Raji (cell line): ENCODE measurements around the gene GFOD2.

Experiments used
- POLR2A ChIP-seq: IDR thresholded peaks from 2 replicates; pipeline ENCODE4 v1.6.1; 2011; ENCODE audit warnings: low read depth, low read length, control low read depth; ENCODE audit not compliant: insufficient read depth

GFOD2 gene

DNA sequence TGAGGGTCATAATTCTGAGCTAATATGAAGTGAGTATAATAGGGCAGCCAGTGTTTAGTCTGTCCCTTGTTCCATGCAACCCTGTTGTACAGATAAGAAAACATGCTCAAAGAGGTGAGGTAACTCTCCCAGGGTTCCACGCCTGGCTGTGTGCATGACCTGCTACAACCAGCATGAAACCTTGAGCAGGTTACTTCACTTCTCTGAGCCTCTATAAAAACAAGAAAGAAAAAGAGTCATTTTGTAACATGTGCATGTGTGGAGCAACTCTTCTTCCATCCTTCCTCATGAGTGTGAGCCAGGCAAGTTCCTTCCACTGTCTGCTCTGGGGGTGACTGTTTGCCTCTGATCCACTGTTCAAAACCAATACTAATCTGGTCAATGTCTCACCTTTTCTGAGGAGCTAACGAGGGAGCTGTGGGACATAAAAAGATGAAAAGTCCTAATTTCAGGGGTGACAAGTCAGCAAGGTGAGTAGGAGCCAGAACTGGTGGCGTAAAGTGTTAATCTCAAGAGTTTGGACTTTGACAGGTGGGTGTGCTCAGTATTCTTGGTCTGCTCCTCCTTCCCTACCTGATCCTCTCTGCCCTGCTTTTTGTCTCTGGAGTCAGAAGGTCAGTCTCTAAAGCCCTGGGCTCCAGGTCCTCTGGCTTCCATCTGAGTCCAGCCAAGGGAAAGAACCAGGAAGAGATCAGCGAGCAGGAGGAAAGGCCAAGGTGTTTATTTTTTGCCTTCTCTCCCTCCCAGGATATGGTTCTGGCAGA is 21.5 kb downstream of the GFOD2 start:
- no peak for TF ChIP-seq POLR2A

DNA sequence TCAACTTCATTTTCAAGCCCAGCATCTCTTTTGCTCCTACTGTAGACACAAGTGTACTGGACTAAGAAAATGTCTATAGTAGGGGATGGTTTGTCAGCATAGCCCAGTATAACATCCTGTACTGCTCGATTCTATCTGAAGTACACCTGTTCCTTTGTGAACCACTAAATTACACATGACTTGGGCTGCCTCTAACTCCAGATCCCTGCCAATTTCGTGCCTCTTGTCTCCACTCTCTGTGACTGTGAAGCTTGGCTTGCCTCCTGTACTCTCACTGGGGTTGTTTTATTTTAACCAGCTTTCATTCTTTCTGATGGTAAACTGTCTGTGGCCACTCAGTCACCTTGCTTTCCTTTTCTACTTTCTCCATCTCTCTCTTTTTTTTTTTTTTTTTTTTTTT is 24.5 kb downstream of the GFOD2 start:
- TF ChIP-seq POLR2A, result no peak

DNA sequence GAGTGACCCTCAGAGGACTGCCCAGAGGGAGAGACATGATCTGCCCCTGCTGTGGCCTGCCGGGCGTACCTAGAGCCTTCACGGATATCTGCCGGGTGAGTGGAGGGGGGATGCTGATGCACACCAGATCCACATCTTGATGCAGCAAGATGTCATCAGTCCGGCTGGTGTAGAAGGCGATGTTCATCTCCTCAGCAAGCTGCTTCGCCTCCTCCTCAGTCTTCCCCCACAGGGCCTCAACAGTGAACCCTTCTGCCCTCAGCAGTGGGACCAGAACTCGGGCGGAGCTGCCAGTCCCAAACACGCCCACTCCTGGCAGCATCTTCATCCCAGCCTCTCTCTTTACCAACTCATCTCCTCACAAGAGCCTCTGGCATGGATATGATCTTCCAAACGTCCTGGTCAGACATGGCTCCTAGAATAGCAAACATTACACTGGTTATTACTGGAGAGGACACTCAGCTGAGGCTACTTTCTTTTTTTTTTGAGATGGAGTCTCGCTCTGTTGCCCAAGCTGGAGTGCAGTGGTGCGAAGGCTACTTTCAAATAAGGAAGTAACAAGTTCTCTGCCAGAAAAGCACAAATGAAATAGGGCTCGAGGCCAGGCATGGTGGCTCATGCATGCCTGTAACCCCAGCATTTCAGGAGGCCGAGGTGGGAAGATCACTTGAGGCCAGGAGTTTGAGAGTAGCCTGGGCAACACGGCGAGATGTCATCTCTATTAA is 33.6 kb downstream of the GFOD2 start:
- TF ChIP-seq POLR2A, result no peak

DNA sequence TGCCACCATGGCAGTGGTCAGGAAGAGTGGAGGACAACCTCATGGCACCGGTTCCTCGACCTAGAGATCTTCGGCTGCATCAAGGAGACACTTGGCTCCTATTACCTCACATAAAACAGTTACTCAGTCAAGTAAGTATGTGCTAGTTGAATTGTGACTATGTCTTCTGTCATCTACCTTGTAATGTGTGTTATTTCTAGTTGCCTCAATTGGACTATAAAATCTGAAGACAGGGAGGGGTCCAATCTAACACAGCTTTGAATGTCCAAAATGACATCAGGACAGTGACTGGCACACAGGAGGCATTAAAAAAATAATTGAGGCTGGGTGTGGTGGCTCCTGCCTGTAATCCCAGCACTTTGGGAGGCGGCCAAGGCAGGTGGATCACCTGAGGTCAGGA is 35.3 kb downstream of the GFOD2 start:
- no peak for TF ChIP-seq POLR2A

DNA sequence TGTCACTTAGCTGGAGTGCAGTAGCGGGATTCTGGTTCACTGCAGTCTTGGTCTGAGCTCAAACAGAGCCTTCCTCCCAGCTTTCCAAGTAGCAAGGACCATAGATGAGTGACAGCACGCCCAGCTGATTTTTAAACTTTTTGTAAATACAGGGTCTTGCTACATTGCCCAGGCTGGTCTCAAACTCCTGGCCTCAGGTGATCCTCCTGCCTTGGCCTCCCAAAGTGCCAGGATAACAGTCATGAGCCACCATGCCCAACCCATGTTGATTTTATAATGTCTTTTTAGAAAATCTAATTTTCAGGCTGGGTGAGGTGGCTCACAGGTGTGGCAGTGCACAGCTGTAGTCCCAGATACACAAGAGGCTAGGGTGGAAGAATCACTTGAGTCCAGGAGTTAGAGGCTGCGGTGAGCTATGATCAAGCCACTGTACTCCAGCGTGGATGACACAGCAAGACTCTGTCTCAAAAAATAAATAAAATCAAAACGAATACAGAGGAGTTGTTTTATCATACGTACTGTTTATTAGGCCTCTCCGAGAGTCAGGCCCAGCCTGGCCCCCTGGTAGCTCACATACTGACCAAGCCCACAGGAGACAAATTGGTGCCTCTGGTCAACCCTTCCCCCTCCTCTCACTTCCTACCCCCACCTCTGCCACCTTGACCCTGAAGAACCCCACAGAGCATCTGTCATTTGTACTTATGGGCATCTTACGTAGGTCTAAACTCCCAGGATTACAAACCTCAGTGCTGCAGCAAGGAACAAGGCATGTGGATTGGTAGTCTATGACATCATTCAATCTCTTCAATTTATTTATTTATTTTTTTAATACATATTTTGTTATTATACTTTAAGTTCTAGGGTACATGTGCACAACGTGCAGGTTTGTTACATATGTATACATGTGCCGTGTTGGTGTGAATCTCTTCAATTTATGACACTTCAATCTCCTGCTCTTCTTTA is 38.9 kb downstream of the GFOD2 start:
- no peak for TF ChIP-seq POLR2A

DNA sequence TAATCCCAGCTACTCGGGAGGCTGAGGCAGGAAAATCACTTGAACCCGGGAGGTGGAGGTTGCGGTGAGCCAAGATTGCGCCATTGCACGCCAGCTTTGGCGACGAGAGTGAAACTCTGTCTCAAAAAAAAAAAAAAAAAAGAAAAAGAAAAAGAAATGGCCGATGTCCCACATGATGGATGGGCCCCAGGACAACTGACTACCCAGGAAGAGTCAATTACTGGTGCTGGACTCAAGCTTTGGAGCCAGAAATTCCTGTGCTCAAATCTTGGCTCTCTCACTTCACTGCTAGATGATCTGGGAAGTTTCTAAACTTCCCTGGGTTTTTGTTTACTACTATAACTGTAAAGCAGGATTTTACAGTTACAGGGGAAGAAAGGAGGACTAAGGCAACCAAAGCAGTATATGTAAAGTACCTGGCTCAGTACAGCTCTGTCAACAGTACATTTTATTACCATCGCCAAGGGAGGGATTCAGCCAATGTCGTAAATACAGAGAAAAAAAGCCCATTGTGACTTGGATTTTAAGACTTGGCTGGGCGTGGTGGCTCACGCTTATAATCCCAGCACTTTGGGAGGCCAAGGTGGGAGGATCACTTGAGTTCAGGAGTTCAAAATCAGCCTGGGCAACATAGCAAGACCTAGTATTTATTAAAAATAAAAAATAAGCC is 40.6 kb downstream of the GFOD2 start:
- no peak for TF ChIP-seq POLR2A

DNA sequence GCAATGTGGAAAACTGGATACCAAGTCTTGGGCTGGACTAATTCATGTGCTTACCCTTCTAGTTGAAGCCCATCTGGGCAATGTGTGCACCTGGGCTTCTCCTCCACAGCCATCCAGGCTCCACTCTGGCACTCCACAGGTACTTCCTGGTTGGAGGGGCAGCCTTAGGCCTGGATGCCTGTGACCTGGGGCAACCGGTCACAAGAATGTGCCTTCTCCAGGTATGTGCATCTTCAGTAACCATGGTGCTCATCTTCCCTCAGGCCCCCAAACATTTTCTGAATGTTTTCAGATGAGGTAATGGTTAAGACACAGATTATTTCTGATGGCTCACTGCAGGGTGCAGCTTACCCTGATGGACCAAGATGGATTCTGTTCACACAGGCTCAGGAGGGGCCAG is 41.4 kb downstream of the GFOD2 start:
- TF ChIP-seq POLR2A, result no peak

DNA sequence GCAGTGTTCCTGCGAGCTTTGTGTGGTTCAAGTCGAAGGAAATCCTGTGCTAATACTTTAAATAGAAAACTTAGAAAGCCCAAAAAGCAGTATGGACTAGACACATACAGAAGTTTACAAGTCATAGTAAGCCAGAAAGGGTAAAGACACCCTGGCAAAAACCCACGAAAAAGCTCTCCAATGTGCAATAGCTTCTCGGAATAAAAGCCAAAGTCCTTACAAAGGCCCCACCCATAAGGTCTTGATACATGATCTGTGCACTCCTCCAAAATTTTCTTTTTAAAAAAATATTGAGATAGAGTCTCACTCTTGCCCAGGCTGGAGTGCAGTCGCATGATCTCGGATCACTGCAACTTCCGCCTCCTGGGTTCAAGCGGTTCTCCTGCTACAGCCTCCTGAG is 42.2 kb downstream of the GFOD2 start:
- no peak for TF ChIP-seq POLR2A

DNA sequence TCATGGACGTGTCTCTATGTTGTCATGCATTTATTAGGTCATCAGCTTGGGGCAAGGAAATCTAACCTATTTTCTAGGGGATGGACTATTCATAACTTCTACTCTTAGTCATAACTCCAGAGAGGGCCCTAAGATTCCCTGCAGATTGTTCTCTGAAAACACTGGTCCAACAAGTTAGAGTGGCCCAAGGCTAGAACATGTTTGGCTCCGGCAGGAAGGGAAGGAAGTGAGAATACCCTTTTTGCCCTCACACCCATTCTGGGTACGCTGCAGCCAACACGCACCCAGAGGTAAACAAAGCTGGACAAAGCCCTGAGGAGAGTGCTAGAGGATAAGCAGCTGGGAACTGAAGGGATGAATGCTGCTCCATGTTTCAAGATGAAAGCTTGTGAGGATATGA is 42.6 kb downstream of the GFOD2 start:
- no peak for TF ChIP-seq POLR2A

DNA sequence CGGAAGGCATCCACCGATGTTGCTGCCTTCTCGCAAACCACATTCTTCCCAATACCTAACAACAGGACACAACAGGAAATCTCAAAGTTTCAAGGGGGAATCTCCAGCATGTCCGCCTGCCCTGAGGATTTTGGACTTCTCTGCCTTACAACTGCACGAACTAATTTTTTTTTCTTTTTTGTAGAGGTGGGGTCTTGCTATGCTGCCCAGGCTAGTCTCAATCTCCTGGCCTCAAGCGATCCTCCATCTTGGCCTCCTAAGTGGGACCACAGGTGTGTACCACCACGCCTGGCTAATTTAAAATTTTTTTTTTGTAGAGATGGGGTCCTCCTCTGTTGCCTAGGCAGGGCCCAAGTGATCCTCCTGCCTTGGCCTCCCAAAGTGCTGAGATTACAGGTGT is 43.1 kb downstream of the GFOD2 start:
- no peak for TF ChIP-seq POLR2A

DNA sequence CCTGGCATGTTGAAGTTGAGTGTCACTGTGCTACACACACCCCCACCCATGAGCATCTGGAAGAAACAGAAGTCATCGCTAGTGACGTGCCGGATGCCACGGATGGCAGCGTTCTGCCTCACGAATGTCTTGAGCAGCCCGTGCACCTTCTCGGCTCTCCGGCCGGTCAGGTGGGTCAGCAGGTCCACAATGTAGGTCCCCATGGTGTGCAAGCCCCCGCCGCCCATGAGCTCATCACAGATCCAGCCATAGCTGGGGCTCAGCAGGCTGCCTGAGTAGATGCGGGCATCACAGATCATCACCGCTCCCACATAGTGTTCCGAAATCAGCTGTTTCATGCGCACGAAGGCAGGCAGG is 43.6 kb downstream of the GFOD2 start:
- no peak for TF ChIP-seq POLR2A

DNA sequence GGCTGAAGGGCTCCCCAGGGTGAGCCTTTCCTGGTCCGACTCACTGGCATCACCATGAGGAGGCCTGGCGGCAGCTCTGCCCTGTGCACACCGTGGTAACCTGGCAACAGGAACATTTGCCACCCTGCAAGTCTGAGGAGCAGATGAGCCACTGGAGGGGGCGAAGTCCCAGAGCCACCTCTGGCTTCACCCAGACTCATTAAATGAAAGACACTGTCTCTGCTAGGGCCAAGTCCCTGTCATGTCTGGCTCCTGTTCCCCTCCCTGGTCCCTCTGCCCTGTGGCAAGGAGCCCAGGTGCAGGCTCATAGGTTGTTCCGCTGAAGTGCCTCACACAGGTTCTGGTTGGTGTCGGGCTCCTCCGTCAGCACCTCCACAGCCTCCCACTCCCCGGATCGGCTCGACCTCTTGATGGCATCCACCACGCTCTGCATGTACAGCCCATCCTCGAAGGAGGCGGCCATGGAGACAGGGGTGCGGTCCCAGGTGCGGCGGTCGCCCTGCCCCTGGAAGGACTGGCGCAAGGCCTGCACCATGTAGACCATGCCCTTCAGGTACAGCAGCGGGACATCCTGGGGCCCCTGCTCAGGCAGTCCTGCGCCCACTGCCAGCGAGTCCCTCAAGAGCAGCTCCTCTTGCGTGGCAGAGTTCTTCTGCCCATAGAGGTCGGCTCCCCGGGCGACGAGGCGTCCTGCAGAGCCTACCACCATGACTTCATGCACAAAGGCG is 44.1 kb downstream of the GFOD2 start:
- TF ChIP-seq POLR2A, result no peak

DNA sequence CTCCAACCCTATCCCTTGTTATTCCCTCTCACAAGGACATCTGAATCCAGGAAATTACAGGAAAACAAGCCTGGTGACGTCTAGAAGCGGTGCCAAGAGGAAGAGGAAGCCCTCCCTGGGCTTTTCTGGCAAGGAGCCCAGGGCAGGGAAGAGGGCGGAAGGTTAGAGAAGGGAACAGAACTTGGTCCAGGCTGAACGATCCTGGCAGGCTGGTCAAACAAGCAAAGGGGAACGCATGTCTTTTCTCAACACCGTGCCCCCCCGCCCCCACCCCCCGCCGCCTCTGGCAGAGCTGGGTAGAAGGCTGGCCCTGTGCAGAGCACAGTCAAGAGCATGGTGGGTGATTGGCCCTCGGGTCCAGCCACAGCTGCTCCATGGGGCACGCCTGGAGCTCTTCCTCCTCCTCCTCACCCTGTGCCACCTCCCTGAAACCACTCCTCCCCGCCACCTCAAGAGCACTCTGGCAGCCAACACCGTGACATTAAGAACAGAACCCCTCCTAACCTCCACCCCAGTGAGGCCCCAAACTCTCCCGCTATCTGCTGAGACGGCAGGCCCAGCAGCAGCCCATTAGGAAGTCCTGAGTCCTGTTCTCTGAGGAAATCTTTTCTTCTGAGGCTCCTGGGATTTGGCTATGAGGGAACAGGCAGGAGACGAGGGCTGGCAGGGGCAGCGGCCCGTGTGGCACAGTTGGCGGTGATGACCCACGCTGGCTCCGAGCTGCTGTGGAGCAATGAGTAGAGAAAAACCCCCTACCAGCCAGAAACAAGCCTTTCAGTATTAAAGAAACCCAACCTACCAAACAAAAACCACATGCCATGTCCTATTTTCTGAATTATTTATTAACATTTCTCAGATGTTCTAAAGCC is 45.2 kb downstream of the GFOD2 start:
- no peak for TF ChIP-seq POLR2A
